SK-N-SH (cell line): ENCODE results near the gene FSIP1.

Experiments
- ELF1 ChIP-seq: IDR thresholded peaks from 2 replicates; pipeline ENCODE4 v1.4.0; 2012
- GABPA ChIP-seq: IDR thresholded peaks from 2 replicates; pipeline ENCODE4 v1.4.0; 2012; ENCODE audit warnings: low read depth, mild to moderate bottlenecking
- NFIC ChIP-seq: IDR thresholded peaks from 2 replicates; pipeline ENCODE4 v1.4.0; 2012; ENCODE audit warnings: borderline replicate concordance
- NRF1 ChIP-seq: IDR thresholded peaks from 2 replicates; pipeline ENCODE4 v1.6.1; 2012; ENCODE audit warnings: low read depth, mild to moderate bottlenecking, low read length
- POLR2AphosphoS5 ChIP-seq: IDR thresholded peaks from 2 replicates; pipeline ENCODE4 v1.6.1; 2012; ENCODE audit warnings: low read depth, low read length
- YY1 ChIP-seq: IDR thresholded peaks from 2 replicates; pipeline ENCODE4 v1.4.0; 2012; ENCODE audit warnings: low read depth, mild to moderate bottlenecking
- TF ChIP-seq, protein P1 (sequence below): IDR thresholded peaks from 2 replicates; pipeline ENCODE4 v1.4.0; 2012; ENCODE audit warnings: low read depth
- TF ChIP-seq, protein P2 (sequence below): fragments of 200-600 bp; sonication (generic); IDR thresholded peaks from 2 replicates; pipeline ENCODE4 v1.6.1; 2017; ENCODE audit warnings: antibody characterized with exemption, mild to moderate bottlenecking, moderate library complexity

DNA sequence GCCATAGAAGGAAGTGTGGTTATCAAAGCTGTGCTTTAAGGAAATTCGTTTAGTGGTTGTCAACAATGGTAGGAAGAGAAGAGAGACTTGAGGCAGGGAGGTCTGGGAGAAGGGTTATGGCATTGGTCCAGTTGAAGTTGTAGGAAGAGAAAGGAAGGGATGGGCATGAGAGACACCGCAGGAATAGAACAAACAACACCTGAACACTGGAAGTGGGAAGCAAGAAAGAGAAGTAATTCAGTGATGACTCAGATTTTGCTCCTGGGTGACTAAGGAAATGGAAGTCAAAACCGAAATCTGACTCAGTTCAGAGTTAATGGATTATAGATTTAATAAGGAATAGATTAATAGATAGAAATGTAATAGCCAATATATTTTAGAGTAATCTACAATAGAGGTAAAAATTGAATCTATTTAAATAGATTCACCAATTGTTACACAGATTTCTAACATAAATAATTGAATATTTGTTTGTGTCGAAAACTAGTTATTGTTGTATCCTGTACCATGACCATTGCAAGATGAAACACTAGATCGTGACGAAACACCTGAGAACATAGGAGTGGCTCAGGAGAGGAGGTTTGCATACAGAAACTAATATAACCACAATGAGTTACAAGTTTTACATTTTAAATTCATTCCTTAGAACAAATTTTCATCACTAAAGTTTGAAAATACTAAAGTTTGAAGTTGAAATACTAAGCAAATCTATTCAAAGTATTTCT, 165.7 kb downstream of the FSIP1 start:
- TF ChIP-seq POLR2AphosphoS5 (no peak), NFIC (no peak), ELF1 (no peak), GABPA (no peak), YY1 (no peak), NRF1 (no peak)
- TF ChIP-seq, protein P1, sequence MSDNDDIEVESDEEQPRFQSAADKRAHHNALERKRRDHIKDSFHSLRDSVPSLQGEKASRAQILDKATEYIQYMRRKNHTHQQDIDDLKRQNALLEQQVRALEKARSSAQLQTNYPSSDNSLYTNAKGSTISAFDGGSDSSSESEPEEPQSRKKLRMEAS = no peak
- TF ChIP-seq, protein P2, sequence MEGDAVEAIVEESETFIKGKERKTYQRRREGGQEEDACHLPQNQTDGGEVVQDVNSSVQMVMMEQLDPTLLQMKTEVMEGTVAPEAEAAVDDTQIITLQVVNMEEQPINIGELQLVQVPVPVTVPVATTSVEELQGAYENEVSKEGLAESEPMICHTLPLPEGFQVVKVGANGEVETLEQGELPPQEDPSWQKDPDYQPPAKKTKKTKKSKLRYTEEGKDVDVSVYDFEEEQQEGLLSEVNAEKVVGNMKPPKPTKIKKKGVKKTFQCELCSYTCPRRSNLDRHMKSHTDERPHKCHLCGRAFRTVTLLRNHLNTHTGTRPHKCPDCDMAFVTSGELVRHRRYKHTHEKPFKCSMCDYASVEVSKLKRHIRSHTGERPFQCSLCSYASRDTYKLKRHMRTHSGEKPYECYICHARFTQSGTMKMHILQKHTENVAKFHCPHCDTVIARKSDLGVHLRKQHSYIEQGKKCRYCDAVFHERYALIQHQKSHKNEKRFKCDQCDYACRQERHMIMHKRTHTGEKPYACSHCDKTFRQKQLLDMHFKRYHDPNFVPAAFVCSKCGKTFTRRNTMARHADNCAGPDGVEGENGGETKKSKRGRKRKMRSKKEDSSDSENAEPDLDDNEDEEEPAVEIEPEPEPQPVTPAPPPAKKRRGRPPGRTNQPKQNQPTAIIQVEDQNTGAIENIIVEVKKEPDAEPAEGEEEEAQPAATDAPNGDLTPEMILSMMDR = no peak
